GM12878 (cell line): ENCODE measurements around the gene MITF. TPM values are rescaled to one million over a fixed set of nuclear protein-coding genes. Genes with fewer than 3 reads are reported as not detected.

Experiments used
- ATAC-seq: fragments of 200-7000 bp; cut with Tn5 transposase; 3 replicates; pipeline ENCODE4 v1.9.1; 2020; ENCODE audit warnings: mild to moderate bottlenecking, moderate library complexity
- BruUV-seq: library from RNA; stranded (reverse); fragments of 400-500 nt; replicated peaks from 2 replicates; lab custom pipeline; 2021; lab: Mats Ljungman, UMichigan
- CTCF ChIA-PET: fragments of 300-600 bp; sonication (Branson Sonifier 250); formaldehyde crosslinking; extraction: SDS; loops from one replicate; lab custom pipeline; 2021; ENCODE audit warnings: inconsistent platforms; lab: Yijun Ruan, JAX
- POLR2A ChIA-PET: fragments of 350-600 bp; formaldehyde crosslinking; extraction: SDS; loops from one replicate; lab custom pipeline; 2021; ENCODE audit warnings: inconsistent platforms; lab: Charles Lee
- RAD21 ChIA-PET: fragments of 300-600 bp; sonication (Branson Sonifier 250); formaldehyde crosslinking; loops from one replicate; lab custom pipeline; 2023; ENCODE audit warnings: antibody characterized with exemption; ENCODE audit not compliant: unreplicated experiment; lab: Charles Lee
- SMC1A ChIA-PET: fragments of 300-600 bp; sonication (Branson Sonifier 250); formaldehyde crosslinking; loops from one replicate; lab custom pipeline; 2023; ENCODE audit not compliant: unreplicated experiment, uncharacterized antibody; lab: Charles Lee
- DNase-seq: peaks from one replicate; pipeline ENCODE4 v3.0.0-alpha.2; 2011; ENCODE audit warnings: low read depth, low spot score
- FAIRE-seq: peaks from 3 replicates; lab custom pipeline; 2011; peaks lifted over from hg19 to GRCh38; lab: Jason Lieb, UNC
- H2AFZ ChIP-seq: 2 replicates; pipeline ENCODE4 v1.6.0; 2011; ENCODE audit warnings: low read depth, low read length, control low read depth; ENCODE audit not compliant: control insufficient read depth
- H3K27ac ChIP-seq: 2 replicates; pipeline ENCODE4 v1.5.1; 2011; ENCODE audit warnings: control low read depth; ENCODE audit not compliant: control insufficient read depth, insufficient read depth
- H3K27me3 ChIP-seq, 2 experiments: replicated peaks in 1 of 2; 2 replicates each; pipeline versions ENCODE4 v1.6.0 to v1.6.1; 2011; ENCODE audit warnings: low read length in 1 of 2; ENCODE audit not compliant: control insufficient read depth in 2 of 2, insufficient read depth in 2 of 2
- H3K36me3 ChIP-seq, 2 experiments: 2 replicates each; pipeline ENCODE4 v1.5.1; 2011; ENCODE audit warnings: low read length in 1 of 2; ENCODE audit not compliant: control insufficient read depth in 2 of 2, insufficient read depth in 2 of 2
- H3K4me1 ChIP-seq: 2 replicates; pipeline ENCODE4 v1.6.1; 2011; ENCODE audit warnings: mild to moderate bottlenecking, low read length, moderate library complexity, mixed read lengths; ENCODE audit not compliant: control insufficient read depth, insufficient read depth
- H3K4me2 ChIP-seq: 2 replicates; pipeline ENCODE4 v1.6.0; 2011; ENCODE audit warnings: control low read depth; ENCODE audit not compliant: control insufficient read depth, insufficient read depth
- H3K4me3 ChIP-seq: fragments of 200-600 bp; sonication (generic); 2 replicates; pipeline ENCODE4 v1.5.1; 2016
- H3K79me2 ChIP-seq: 2 replicates; pipeline ENCODE4 v1.6.0; 2011; ENCODE audit warnings: low read length; ENCODE audit not compliant: control insufficient read depth, insufficient read depth
- H3K9ac ChIP-seq: 2 replicates; pipeline ENCODE4 v1.8.0; 2011; ENCODE audit warnings: low read length, control low read depth, mixed read lengths; ENCODE audit not compliant: control insufficient read depth, insufficient read depth
- H3K9me3 ChIP-seq: replicated peaks from 3 replicates; pipeline ENCODE4 v1.5.1; 2011; ENCODE audit warnings: mild to moderate bottlenecking, low read length; ENCODE audit not compliant: control insufficient read depth, insufficient read depth
- H4K20me1 ChIP-seq: 2 replicates; pipeline ENCODE4 v1.6.0; 2011; ENCODE audit not compliant: control insufficient read depth, insufficient read depth
- FOS ChIP-seq: IDR thresholded peaks from 3 replicates; pipeline ENCODE4 v1.6.1; 2011; ENCODE audit warnings: borderline replicate concordance; ENCODE audit not compliant: insufficient read length; ENCODE audit errors: extremely low read depth
- PAX5 ChIP-seq: IDR thresholded peaks from 2 replicates; pipeline ENCODE4 v1.6.1; 2011; ENCODE audit warnings: low read depth, low read length, borderline replicate concordance
- SIN3A ChIP-seq: IDR thresholded peaks from 2 replicates; pipeline ENCODE4 v1.6.1; 2012; ENCODE audit warnings: low read depth, low read length, improper control_type of control experiment
- SMAD5 ChIP-seq: IDR thresholded peaks from 2 replicates; pipeline ENCODE4 v1.6.1; 2016; ENCODE audit warnings: antibody characterized with exemption, low read depth
- SP1 ChIP-seq: IDR thresholded peaks from one replicate; pipeline ENCODE4 v1.6.1; 2011; ENCODE audit warnings: low read depth, low read length
- TCF3 ChIP-seq: IDR thresholded peaks from 2 replicates; pipeline ENCODE4 v1.6.1; 2012; ENCODE audit warnings: low read depth, mild to moderate bottlenecking, low read length, borderline replicate concordance; ENCODE audit not compliant: insufficient read depth
- ZBED1 ChIP-seq: IDR thresholded peaks from 2 replicates; pipeline ENCODE4 v1.6.1; 2016; ENCODE audit warnings: borderline replicate concordance
- WGBS: methylation state at CpG from one replicate; pipeline ENCODE4 v1.1.6; 2016; ENCODE audit warnings: low lambda C conversion rate; ENCODE audit not compliant: insufficient replicate concordance, insufficient coverage; ENCODE audit errors: missing lambda C conversion rate; 5-methylcytosine and 5-hydroxymethylcytosine counted together
- in situ Hi-C: fragments of 300-500 bp; cut with MboI; formaldehyde crosslinking; loops from 9 replicates; pipeline ENCODE4 v1.14.3; 2018; ENCODE audit warnings: mixed read lengths
- intact Hi-C: fragments of 100-400 bp; cut with micrococcal nuclease; formaldehyde crosslinking; loops from one replicate; pipeline ENCODE4 v1.14.2; 2022; ENCODE audit not compliant: unreplicated experiment
- polyA plus RNA-seq, 11 experiments: library from polyadenylated mRNA; depleted of rRNA in 4 of 11; unstranded in 6 of 11; stranded (reverse) in 5 of 11; fragments of >200 nt; fragmentation: Nextera tagmentation in 4 of 11; fragmentation: Illumina TruSeq in 1 of 11; extraction: Ambion mirVana in 4 of 11; extraction: Trizol in 1 of 11; gene quantifications; 1 replicate in 1 of 11; 2 replicates in 10 of 11; pipeline versions ENCODE4 v1.2.1 to v1.2.3, GENCODE V29; 2011 to 2016; ENCODE audit warnings: inconsistent platforms in 2 of 11, missing spikeins in 2 of 11, low read depth in 1 of 11
- total RNA-seq, 4 experiments: library from RNA; depleted of rRNA in 3 of 4; stranded (reverse); fragments of >200 nt in 3 of 4; fragmentation: Illumina TruSeq in 1 of 4; extraction: Trizol in 1 of 4; gene quantifications; 2 replicates each; pipeline versions ENCODE4 v1.2.1 to v1.2.3, GENCODE V29; 2013 to 2021

The MITF gene
- total and polyA plus RNA-seq, 10 of the 15 experiments (the other 5 are each of a cell fraction or from before 2014, with no cell fraction given), result under 0.01 to 0.90 (median 0.06) TPM; not detected in 3

DNA sequence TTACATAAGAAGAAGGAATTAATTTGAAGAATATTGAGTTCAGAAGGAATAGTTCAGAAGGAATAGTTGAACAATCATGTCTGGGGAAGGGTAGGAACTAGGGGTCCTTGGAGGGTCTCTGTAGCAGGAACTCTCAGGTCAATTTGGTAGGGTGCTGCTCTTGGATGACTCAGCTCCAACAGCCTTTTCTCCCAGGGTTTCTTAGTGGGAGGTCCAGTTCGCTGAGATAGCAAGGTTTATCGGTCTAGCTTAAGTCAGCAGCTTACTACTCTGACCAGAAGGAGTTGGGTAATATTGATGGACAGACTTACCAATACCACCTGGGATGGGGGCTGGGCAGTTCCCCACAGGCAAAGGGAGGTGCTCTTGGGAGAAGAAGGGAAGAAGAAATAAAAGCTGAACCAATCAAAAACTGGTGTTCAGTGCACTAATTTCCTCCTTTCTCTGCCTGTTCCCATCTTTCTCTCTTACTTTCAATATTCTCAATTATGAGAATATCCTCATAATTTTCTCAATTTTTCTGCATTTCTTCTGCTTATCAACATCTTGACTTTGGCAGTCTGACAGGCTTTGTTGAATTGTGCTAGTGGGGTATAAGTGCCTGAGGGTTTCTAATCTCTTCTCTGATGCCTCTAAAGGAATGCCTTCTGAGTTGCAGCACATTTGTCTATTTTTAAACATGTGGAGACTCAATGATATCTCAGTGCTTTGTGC lies 14.4 kb upstream of the MITF start (continued):
- TF ChIP-seq SMAD5 (no peak), SIN3A (no peak)

DNA sequence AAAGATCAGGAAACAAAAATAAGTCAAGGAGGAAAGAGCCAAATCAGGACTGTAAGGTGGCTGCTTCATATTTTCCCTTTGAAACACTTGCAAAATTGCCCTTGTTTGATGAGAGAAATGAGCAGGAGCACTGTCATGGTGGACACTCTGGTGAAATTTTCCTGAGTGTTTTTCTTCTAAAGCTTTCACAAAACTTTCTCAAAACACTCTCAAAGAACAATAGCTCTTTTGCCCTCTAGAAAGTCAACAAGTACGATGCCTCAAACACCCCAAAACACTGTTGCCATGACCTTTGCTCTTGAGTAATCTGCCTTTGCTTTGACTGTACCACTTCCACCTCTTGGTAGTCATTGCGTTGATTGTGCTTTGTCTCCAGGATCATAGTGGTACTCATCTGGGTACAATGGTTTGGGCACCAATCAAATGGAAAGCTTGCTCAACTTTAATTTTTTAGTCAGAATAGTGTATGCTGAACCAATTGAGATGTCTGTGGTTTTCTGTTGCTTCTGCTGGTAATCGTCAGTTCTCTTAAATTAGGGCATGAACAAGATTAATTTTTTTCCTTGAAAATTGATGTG lies 13.2 kb upstream of the MITF start:
- no peak for TF ChIP-seq FOS
- TF ChIP-seq ZBED1, result no peak
- TF ChIP-seq PAX5, result no peak
- TF ChIP-seq SP1, result no peak
- TF ChIP-seq TCF3, result no peak
- ChIA-PET CTCF (no interaction called here), POLR2A (no interaction called here), RAD21 (no interaction called here), SMC1A (no interaction called here)
- H3K79me2 ChIP-seq, result no peaks in the 10 kb centered on the region
- DNase-seq (no peak), ATAC-seq (no peak), FAIRE-seq (no peak)
- H3K9ac ChIP-seq, result no peak overlapping the region
- no peak overlapping the region for H3K27ac ChIP-seq
- no peaks in the 10 kb centered on the region for H3K4me1 ChIP-seq
- intact Hi-C loops (no loop called here), in situ Hi-C loops (no loop called here)
- WGBS, result 16% methylated on average over 3 of the region's 3 CpGs
- no peak overlapping the region for H2AFZ ChIP-seq
- H3K4me2 ChIP-seq, result no peak overlapping the region
- no peaks in the 10 kb centered on the region for H3K36me3 ChIP-seq
- no peaks in the 10 kb centered on the region for H3K9me3 ChIP-seq
- no peak overlapping the region for H3K4me3 ChIP-seq
- H3K27me3 ChIP-seq, result no peaks in the 10 kb centered on the region; a peak in 1 of 4 replicates
- no peaks in the 10 kb centered on the region for H4K20me1 ChIP-seq
- BruUV-seq, result no TSS peak
